GM12872 (cell line): ENCODE measurements around the gene PTPRN2.

ENCODE experiments used
- TF ChIP-seq, protein P1 (sequence below): IDR thresholded peaks from 3 replicates; pipeline ENCODE4 v1.5.1; 2011; ENCODE audit warnings: low read depth, mild to moderate bottlenecking, low read length, moderate library complexity; ENCODE audit not compliant: insufficient read depth

PTPRN2 gene

GRCh38 chr7:158518980-158519632 lies 68.5 kb downstream of the PTPRN2 start:
- TF ChIP-seq, protein P1, sequence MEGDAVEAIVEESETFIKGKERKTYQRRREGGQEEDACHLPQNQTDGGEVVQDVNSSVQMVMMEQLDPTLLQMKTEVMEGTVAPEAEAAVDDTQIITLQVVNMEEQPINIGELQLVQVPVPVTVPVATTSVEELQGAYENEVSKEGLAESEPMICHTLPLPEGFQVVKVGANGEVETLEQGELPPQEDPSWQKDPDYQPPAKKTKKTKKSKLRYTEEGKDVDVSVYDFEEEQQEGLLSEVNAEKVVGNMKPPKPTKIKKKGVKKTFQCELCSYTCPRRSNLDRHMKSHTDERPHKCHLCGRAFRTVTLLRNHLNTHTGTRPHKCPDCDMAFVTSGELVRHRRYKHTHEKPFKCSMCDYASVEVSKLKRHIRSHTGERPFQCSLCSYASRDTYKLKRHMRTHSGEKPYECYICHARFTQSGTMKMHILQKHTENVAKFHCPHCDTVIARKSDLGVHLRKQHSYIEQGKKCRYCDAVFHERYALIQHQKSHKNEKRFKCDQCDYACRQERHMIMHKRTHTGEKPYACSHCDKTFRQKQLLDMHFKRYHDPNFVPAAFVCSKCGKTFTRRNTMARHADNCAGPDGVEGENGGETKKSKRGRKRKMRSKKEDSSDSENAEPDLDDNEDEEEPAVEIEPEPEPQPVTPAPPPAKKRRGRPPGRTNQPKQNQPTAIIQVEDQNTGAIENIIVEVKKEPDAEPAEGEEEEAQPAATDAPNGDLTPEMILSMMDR: no peak

DNA sequence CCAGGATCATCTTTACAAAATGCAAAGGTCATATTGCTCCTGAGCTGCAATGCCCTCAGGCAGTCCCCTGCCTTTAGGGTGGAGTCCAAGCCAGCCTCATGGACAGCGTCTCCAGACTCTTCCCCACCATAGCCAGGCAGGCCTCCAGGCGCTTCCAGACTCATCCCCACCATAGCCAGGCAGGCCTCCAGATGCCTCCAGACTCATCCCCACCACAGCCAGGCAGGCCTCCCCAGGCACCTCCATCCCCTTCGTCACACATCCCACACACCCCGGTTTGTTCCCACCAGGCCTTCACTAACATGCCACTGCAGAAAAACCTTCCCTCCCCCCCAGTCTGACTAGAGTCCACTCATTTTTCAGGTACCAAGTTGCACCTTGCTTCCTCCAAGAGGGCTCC lies 70.1 kb downstream of the PTPRN2 start:
- TF ChIP-seq, protein P1: no peak

DNA sequence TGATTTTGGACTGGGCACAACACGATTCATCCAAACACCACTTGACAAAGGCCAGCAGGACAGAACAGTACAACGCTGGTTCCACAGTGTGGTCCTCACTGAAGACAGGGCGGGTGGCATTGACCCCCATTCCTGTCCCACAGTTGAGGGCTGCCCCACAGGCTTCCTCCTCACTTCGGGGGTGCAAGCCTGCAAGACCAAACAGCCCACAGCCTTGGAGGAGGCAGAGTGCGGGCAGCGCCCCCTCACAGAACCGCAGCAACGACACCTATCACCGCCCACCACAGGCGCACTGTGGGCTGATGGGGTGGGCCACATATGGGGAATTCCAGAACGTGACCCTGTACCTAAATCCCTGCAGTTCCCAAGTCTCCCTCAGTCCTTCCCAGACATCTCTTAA lies 70.6 kb downstream of the PTPRN2 start:
- TF ChIP-seq, protein P1: no peak

GRCh38 chr7:158516524-158516923 lies 71.1 kb downstream of the PTPRN2 start:
- TF ChIP-seq, protein P1: no peak

DNA sequence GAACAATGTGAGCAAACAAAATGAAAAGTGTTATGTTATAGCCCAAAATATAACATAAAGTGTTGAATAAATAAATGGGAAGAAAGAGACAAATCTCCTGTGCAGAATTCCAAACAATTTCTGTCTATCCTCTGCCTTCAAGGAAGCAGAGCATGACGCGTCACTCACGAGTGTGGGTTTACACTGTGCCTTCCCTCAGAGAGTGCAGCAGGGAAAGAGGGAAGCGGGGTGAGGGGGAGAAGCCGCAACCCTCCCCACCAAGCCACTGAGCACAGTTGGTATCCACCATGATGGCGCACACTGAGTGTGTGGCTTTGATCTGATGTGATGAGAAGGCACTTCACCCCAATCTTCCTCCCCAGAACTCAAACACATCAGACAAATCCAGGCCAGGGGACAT lies 74.8 kb downstream of the PTPRN2 start:
- TF ChIP-seq, protein P1: no peak

DNA sequence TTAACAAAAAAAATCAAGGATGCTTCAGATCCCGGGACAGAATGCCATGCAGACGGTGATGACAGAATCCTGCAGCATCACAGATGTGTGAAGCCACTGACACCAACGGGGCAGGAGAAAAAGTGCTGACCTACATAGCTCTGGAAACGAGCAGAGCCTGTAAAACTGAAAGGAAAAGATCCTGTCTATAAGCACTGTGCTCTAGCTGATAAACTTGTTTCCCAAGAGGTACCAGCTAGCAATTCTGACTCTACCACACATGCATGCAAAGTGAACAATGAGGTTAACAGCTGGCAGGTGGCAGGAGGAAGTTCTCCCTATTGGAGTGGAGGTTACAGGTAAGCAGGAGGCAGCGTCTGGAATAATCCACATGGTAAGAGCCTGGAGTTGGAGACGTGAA lies 75.6 kb downstream of the PTPRN2 start:
- TF ChIP-seq, protein P1: no peak

DNA sequence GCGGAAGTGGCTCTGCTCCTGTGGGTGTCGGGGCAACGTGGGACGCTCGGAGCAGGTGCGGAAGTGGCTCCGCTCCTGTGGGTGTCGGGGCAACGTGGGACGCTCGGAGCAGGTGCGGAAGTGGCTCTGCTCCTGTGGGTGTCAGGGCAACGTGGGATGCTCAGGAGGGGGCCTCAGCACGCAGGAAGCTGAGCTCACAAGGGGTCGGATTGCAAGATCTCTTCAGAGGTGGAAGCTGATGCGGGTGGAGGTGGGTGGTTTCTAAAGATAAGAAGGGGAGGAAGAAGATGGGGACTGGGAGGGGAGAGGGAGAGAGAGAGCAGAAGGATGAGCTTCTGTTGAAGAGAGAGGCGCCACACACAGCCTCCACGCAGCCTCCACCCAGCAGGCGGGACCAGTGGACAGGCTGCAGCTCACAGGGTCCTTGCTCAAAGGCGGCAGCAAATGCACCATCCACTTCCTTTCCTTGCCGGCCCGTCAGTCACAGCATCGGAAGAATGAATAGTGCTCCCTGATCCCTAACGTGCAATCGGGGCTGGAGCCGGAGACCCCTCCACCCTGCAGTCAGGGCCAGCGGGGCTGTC lies 78.7 kb downstream of the PTPRN2 start:
- TF ChIP-seq, protein P1: no peak
